Astrocyte (in vitro differentiated cells and primary cell): ENCODE results near the gene PRKAG2. TPM values are rescaled to one million over a fixed set of nuclear protein-coding genes. Genes with fewer than 3 reads are reported as not detected.

Experiments
- DNase-seq: peaks from one replicate; pipeline ENCODE4 v3.0.0-alpha.2; 2010; ENCODE audit warnings: low read depth
- FAIRE-seq: peaks from 2 replicates; lab custom pipeline; 2011; peaks lifted over from hg19 to GRCh38; lab: Jason Lieb, UNC
- H2AFZ ChIP-seq: 2 replicates; pipeline ENCODE4 v1.6.0; 2012; ENCODE audit warnings: low read depth, low read length, inconsistent platforms
- H3K27ac ChIP-seq: 2 replicates; pipeline ENCODE4 v1.5.1; 2011; ENCODE audit warnings: low read depth, low read length, inconsistent platforms
- H3K27me3 ChIP-seq: 2 replicates; pipeline ENCODE4 v1.6.0; 2011; ENCODE audit warnings: low read length, inconsistent platforms; ENCODE audit not compliant: insufficient read depth
- H3K36me3 ChIP-seq: 2 replicates; pipeline ENCODE4 v1.5.1; 2011; ENCODE audit warnings: low read length, inconsistent platforms; ENCODE audit not compliant: insufficient read depth
- H3K4me1 ChIP-seq: 2 replicates; pipeline ENCODE4 v1.5.1; 2011; ENCODE audit warnings: low read length, inconsistent platforms; ENCODE audit not compliant: insufficient read depth
- H3K4me2 ChIP-seq: 2 replicates; pipeline ENCODE4 v1.6.0; 2012; ENCODE audit warnings: low read length, inconsistent platforms
- H3K4me3 ChIP-seq: 2 replicates; pipeline ENCODE4 v1.5.1; 2011; ENCODE audit warnings: low read depth, mild to moderate bottlenecking, low read length, inconsistent platforms; ENCODE audit not compliant: insufficient read depth
- H3K79me2 ChIP-seq: 2 replicates; pipeline ENCODE4 v1.6.0; 2012; ENCODE audit warnings: mild to moderate bottlenecking, low read length, inconsistent platforms; ENCODE audit not compliant: insufficient read depth
- H3K9ac ChIP-seq: 2 replicates; pipeline ENCODE4 v1.6.0; 2012; ENCODE audit warnings: mild to moderate bottlenecking, low read length, inconsistent platforms
- H3K9me3 ChIP-seq: 2 replicates; pipeline ENCODE4 v1.5.1; 2012; ENCODE audit warnings: low read depth, mild to moderate bottlenecking, low read length, inconsistent platforms; ENCODE audit not compliant: insufficient read depth
- H4K20me1 ChIP-seq: 2 replicates; pipeline ENCODE4 v1.6.0; 2012; ENCODE audit warnings: low read length, inconsistent platforms; ENCODE audit not compliant: insufficient read depth
- H3K27ac Mint-ChIP-seq: one replicate; pipeline ENCODE4 v1.8.0; 2021; ENCODE audit warnings: mild to moderate bottlenecking, mixed read lengths; ENCODE audit not compliant: unreplicated experiment
- H3K27me3 Mint-ChIP-seq: one replicate; pipeline ENCODE4 v1.8.0; 2021; ENCODE audit warnings: low read depth, mixed read lengths; ENCODE audit not compliant: unreplicated experiment
- H3K36me3 Mint-ChIP-seq: one replicate; pipeline ENCODE4 v1.8.0; 2021; ENCODE audit warnings: low read depth, mixed read lengths; ENCODE audit not compliant: unreplicated experiment
- H3K4me1 Mint-ChIP-seq: one replicate; pipeline ENCODE4 v1.8.0; 2021; ENCODE audit warnings: low read depth, mixed read lengths; ENCODE audit not compliant: unreplicated experiment
- H3K4me3 Mint-ChIP-seq: one replicate; pipeline ENCODE4 v1.8.0; 2021; ENCODE audit warnings: mild to moderate bottlenecking, moderate library complexity, mixed read lengths; ENCODE audit not compliant: unreplicated experiment
- H3K9me3 Mint-ChIP-seq: one replicate; pipeline ENCODE4 v1.8.0; 2021; ENCODE audit warnings: mild to moderate bottlenecking, mixed read lengths; ENCODE audit not compliant: unreplicated experiment
- CTCF ChIP-seq: IDR thresholded peaks from 2 replicates; pipeline ENCODE4 v1.5.1; 2011; ENCODE audit warnings: low read depth, mild to moderate bottlenecking, inconsistent platforms, low read length, moderate library complexity; ENCODE audit not compliant: insufficient read depth
- EZH2 ChIP-seq: IDR thresholded peaks from 2 replicates; pipeline ENCODE4 v1.6.1; 2012; ENCODE audit warnings: mild to moderate bottlenecking, low read length, inconsistent platforms; ENCODE audit not compliant: insufficient read depth
- total RNA-seq: library from RNA; stranded (reverse); gene quantifications from 2 replicates; pipeline ENCODE4 v1.2.1, GENCODE V29; 2021

PRKAG2 gene
- total RNA-seq, 1 donor from 2014 or later, result 40.7 TPM

- H3K9me3 ChIP-seq, result peaks cover 4% of the 10 kb centered on the region
- no peak overlapping the region for H3K4me2 ChIP-seq
- Mint-ChIP-seq H3K4me3 (peak overlapping the region; percentile 4), H3K4me1 (no peaks in the 10 kb centered on the region), H3K36me3 (no peaks in the 10 kb centered on the region), H3K27ac (no peak overlapping the region), H3K27me3 (peaks cover 39% of the 10 kb centered on the region), H3K9me3 (peaks cover 9% of the 10 kb centered on the region)
- no peaks in the 10 kb centered on the region for H3K79me2 ChIP-seq
- no peak overlapping the region for H2AFZ ChIP-seq
- peaks cover 8% of the 10 kb centered on the region for H3K4me1 ChIP-seq
- no peaks in the 10 kb centered on the region for H4K20me1 ChIP-seq
- H3K36me3 ChIP-seq, result no peaks in the 10 kb centered on the region
- no peak for TF ChIP-seq EZH2
- TF ChIP-seq CTCF, result no peak
- H3K9ac ChIP-seq, result no peak overlapping the region
- no peak for FAIRE-seq
- no peak overlapping the region for H3K27ac ChIP-seq
- DNase-seq, result no peak
- no peak overlapping the region for H3K4me3 ChIP-seq
- H3K27me3 ChIP-seq, result peaks cover 6% of the 10 kb centered on the region
Measured at GRCh38 chr7:151780631-151781030, 96.3 kb downstream of the PRKAG2 start.

- peaks cover 4% of the 10 kb centered on the region for H3K9me3 ChIP-seq
- H3K9ac ChIP-seq, result no peak overlapping the region
- H3K27ac ChIP-seq, result no peak overlapping the region
- no peak overlapping the region for H3K4me3 ChIP-seq
- no peaks in the 10 kb centered on the region for H3K79me2 ChIP-seq
- H3K4me3 Mint-ChIP-seq, result no peak overlapping the region
- no peaks in the 10 kb centered on the region for H3K36me3 Mint-ChIP-seq
- no peaks in the 10 kb centered on the region for H4K20me1 ChIP-seq
- no peaks in the 10 kb centered on the region for H3K4me1 Mint-ChIP-seq
- no peak overlapping the region for H3K4me2 ChIP-seq
- FAIRE-seq (no peak), DNase-seq (no peak)
- peaks cover 44% of the 10 kb centered on the region for H3K27me3 Mint-ChIP-seq
- no peaks in the 10 kb centered on the region for H3K36me3 ChIP-seq
- H3K27ac Mint-ChIP-seq, result no peak overlapping the region
- peaks cover 8% of the 10 kb centered on the region for H3K4me1 ChIP-seq
- peaks cover 11% of the 10 kb centered on the region for H3K27me3 ChIP-seq
- peaks cover 9% of the 10 kb centered on the region for H3K9me3 Mint-ChIP-seq
- TF ChIP-seq CTCF, result no peak
- TF ChIP-seq EZH2, result no peak
- no peak overlapping the region for H2AFZ ChIP-seq
Measured at GRCh38 chr7:151779678-151780077, 97.2 kb downstream of the PRKAG2 start.

GRCh38 chr7:151779255-151779654 lies 97.7 kb downstream of the PRKAG2 start:
- Mint-ChIP-seq H3K27me3 (peaks cover 43% of the 10 kb centered on the region), H3K4me1 (no peaks in the 10 kb centered on the region), H3K9me3 (peaks cover 9% of the 10 kb centered on the region), H3K27ac (no peak overlapping the region), H3K4me3 (no peak overlapping the region), H3K36me3 (no peaks in the 10 kb centered on the region)
- Histone ChIP-seq H3K9ac (no peak overlapping the region), H3K4me3 (no peak overlapping the region), H3K27ac (no peak overlapping the region), H3K27me3 (peaks cover 11% of the 10 kb centered on the region), H3K4me1 (peaks cover 8% of the 10 kb centered on the region), H3K9me3 (peaks cover 4% of the 10 kb centered on the region), H3K4me2 (no peak overlapping the region), H3K79me2 (no peaks in the 10 kb centered on the region), H4K20me1 (no peaks in the 10 kb centered on the region), H3K36me3 (no peaks in the 10 kb centered on the region), H2AFZ (no peak overlapping the region)
- DNase-seq (no peak), FAIRE-seq (no peak)
- no peak for TF ChIP-seq CTCF
- no peak for TF ChIP-seq EZH2
